OCI-LY7 (cell line): Measurements from ENCODE around the gene RFX8. TPM values are rescaled to one million over a fixed set of nuclear protein-coding genes. Genes with fewer than 3 reads are reported as not detected.

Source experiments
- BruUV-seq: library from RNA; stranded (reverse); fragments of 400-500 nt; replicated peaks from 2 replicates; lab custom pipeline; 2021; lab: Mats Ljungman, UMichigan
- CTCF ChIA-PET: fragments of 300-600 bp; sonication (Branson Sonifier 250); formaldehyde crosslinking; loops from one replicate; lab custom pipeline; 2022; ENCODE audit warnings: antibody characterized with exemption; ENCODE audit not compliant: unreplicated experiment; lab: Charles Lee
- POLR2A ChIA-PET: fragments of 300-600 bp; sonication (Branson Sonifier 250); formaldehyde crosslinking; loops from one replicate; lab custom pipeline; 2022; ENCODE audit warnings: antibody characterized with exemption; lab: Charles Lee
- DNase-seq: peaks from one replicate; pipeline ENCODE4 v3.0.0-alpha.2; 2015; ENCODE audit warnings: low spot score
- H2AFZ ChIP-seq: fragments of 200-600 bp; sonication (generic), shearing (Covaris generic); 2 replicates; pipeline ENCODE4 v1.6.1; 2014; ENCODE audit warnings: mild to moderate bottlenecking, antibody characterized with exemption, low read length, moderate library complexity
- H3K27ac ChIP-seq: fragments of 200-600 bp; sonication (generic); 2 replicates; pipeline ENCODE4 v1.5.1; 2014; ENCODE audit warnings: mixed run types, low read depth, mild to moderate bottlenecking, moderate library complexity, low read length, inconsistent platforms; ENCODE audit not compliant: poor library complexity, severe bottlenecking
- H3K36me3 ChIP-seq: fragments of 200-600 bp; sonication (generic); 2 replicates; pipeline ENCODE4 v1.6.1; 2014; ENCODE audit warnings: mild to moderate bottlenecking, antibody characterized with exemption, low read length, moderate library complexity, mixed read lengths; ENCODE audit not compliant: insufficient read depth
- H3K4me1 ChIP-seq: fragments of 200-600 bp; sonication (generic); 2 replicates; pipeline ENCODE4 v1.5.1; 2014; ENCODE audit warnings: mild to moderate bottlenecking, low read length; ENCODE audit not compliant: insufficient read depth, poor library complexity, severe bottlenecking
- H3K4me2 ChIP-seq: fragments of 200-600 bp; sonication (generic); 2 replicates; pipeline ENCODE4 v1.6.1; 2014; ENCODE audit warnings: mild to moderate bottlenecking, low read length
- H3K4me3 ChIP-seq: fragments of 200-600 bp; sonication (generic); 2 replicates; pipeline ENCODE4 v1.5.1; 2014; ENCODE audit warnings: mild to moderate bottlenecking, low read depth, low read length; ENCODE audit not compliant: poor library complexity, severe bottlenecking
- H3K79me2 ChIP-seq: fragments of 200-600 bp; sonication (generic); 2 replicates; pipeline ENCODE4 v1.6.1; 2016; ENCODE audit warnings: low read depth, mild to moderate bottlenecking, low read length, moderate library complexity, mixed read lengths; ENCODE audit not compliant: insufficient read depth
- H3K9me2 ChIP-seq: fragments of 200-600 bp; sonication (generic); 2 replicates; pipeline ENCODE4 v1.6.1; 2016; ENCODE audit warnings: mild to moderate bottlenecking, low read length, mixed read lengths; ENCODE audit not compliant: insufficient read depth
- H3K9me3 ChIP-seq: fragments of 200-600 bp; sonication (generic); 2 replicates; pipeline ENCODE4 v1.6.1; 2014; ENCODE audit warnings: mild to moderate bottlenecking, mixed run types, low read length, mixed read lengths
- H4K20me1 ChIP-seq: fragments of 200-600 bp; sonication (generic); 2 replicates; pipeline ENCODE4 v1.6.1; 2014; ENCODE audit warnings: mild to moderate bottlenecking, antibody characterized with exemption, low read length, moderate library complexity, mixed read lengths; ENCODE audit not compliant: insufficient read depth
- EZH2phosphoT487 ChIP-seq: fragments of 200-600 bp; sonication (generic); IDR thresholded peaks from 2 replicates; pipeline ENCODE4 v1.6.1; 2018; ENCODE audit warnings: low read depth, borderline replicate concordance, mild to moderate bottlenecking, mixed run types, antibody characterized with exemption, low read length, moderate library complexity, mixed read lengths
- intact Hi-C: fragments of 100-400 bp; cut with micrococcal nuclease; formaldehyde crosslinking; loops from one replicate; pipeline ENCODE4 v1.10.0; 2022; ENCODE audit not compliant: unreplicated experiment
- total RNA-seq, 2 experiments: library from RNA; depleted of rRNA in 1 of 2; stranded (reverse); fragments of >200 nt in 1 of 2; shearing (Covaris generic) in 1 of 2; gene quantifications; 2 replicates each; pipeline ENCODE4 v1.2.3, GENCODE V29; 2014 to 2022
- TF ChIP-seq, protein P1 (sequence below): fragments of 200-600 bp; sonication (generic); conservative IDR thresholded peaks from 2 replicates; pipeline ENCODE4 v1.5.1; 2014; ENCODE audit warnings: mild to moderate bottlenecking, antibody characterized with exemption, low read length, moderate library complexity, mixed read lengths

Gene RFX8
- total RNA-seq, 2 experiments from 2014 or later: not detected

DNA sequence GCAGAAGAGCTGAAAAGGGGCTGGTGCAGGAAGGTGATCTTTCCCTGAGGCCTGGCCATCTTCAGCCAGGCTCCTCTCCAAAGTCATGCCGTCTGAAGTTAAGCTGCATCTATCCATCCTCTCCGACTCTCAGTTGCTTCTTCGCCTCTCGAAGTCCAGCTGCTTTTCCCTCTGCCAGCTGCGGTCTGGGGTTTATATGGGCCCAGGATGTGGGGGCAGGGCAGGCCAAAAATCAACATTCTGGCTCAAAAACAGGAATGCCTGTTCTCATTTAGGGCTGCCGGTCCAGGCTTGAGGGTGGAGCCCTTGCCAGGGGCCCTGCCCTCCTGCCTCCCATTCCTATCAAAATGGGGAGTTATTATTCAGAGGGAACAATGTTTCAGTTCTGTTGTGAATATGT lies 118.9 kb downstream of the RFX8 start:
- H3K36me3 ChIP-seq: no peaks in the 10 kb centered on the region
- CTCF ChIA-PET: no interaction called here
- no peaks in the 10 kb centered on the region for H3K9me2 ChIP-seq
- POLR2A ChIA-PET: no interaction called here
- no peaks in the 10 kb centered on the region for H4K20me1 ChIP-seq
- no peak overlapping the region for H3K4me3 ChIP-seq
- H3K9me3 ChIP-seq: no peaks in the 10 kb centered on the region
- H3K27ac ChIP-seq: no peak overlapping the region
- intact Hi-C loops: no loop called here
- H2AFZ ChIP-seq: no peak overlapping the region
- H3K79me2 ChIP-seq: no peaks in the 10 kb centered on the region
- H3K4me1 ChIP-seq: no peaks in the 10 kb centered on the region
- DNase-seq: no peak
- TF ChIP-seq, protein P1, sequence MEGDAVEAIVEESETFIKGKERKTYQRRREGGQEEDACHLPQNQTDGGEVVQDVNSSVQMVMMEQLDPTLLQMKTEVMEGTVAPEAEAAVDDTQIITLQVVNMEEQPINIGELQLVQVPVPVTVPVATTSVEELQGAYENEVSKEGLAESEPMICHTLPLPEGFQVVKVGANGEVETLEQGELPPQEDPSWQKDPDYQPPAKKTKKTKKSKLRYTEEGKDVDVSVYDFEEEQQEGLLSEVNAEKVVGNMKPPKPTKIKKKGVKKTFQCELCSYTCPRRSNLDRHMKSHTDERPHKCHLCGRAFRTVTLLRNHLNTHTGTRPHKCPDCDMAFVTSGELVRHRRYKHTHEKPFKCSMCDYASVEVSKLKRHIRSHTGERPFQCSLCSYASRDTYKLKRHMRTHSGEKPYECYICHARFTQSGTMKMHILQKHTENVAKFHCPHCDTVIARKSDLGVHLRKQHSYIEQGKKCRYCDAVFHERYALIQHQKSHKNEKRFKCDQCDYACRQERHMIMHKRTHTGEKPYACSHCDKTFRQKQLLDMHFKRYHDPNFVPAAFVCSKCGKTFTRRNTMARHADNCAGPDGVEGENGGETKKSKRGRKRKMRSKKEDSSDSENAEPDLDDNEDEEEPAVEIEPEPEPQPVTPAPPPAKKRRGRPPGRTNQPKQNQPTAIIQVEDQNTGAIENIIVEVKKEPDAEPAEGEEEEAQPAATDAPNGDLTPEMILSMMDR: no peak
- no peak for TF ChIP-seq EZH2phosphoT487
- BruUV-seq: no TSS peak
- H3K4me2 ChIP-seq: no peak overlapping the region

GRCh38 chr2:101355401-101356054 lies 119.4 kb downstream of the RFX8 start:
- POLR2A ChIA-PET: no interaction called here

More at GRCh38 chr2:101355401-101356054, 119.4 kb downstream of the RFX8 start:
- no TSS peak for BruUV-seq
- intact Hi-C loops: no loop called here
- H3K4me1 ChIP-seq: no peaks in the 10 kb centered on the region
- CTCF ChIA-PET: no interaction called here
- H3K36me3 ChIP-seq: no peaks in the 10 kb centered on the region
- no peak overlapping the region for H3K4me3 ChIP-seq
- no peaks in the 10 kb centered on the region for H3K9me2 ChIP-seq
- no peaks in the 10 kb centered on the region for H3K9me3 ChIP-seq
- H3K27ac ChIP-seq: no peak overlapping the region
- TF ChIP-seq, protein P1: no peak
- no peak for TF ChIP-seq EZH2phosphoT487
- H3K79me2 ChIP-seq: no peaks in the 10 kb centered on the region
- DNase-seq: no peak
- no peaks in the 10 kb centered on the region for H4K20me1 ChIP-seq
- no peak overlapping the region for H2AFZ ChIP-seq
- no peak overlapping the region for H3K4me2 ChIP-seq
